GM12891 (cell line): ENCODE data around the gene SMAD2.
A peak's percentile ranks its signal among the peaks of the same experiment; 100 is the strongest.

Experiments
- DNase-seq: peaks from one replicate; pipeline ENCODE4 v3.0.0; 2011; ENCODE audit warnings: low spot score; ENCODE audit not compliant: insufficient read length
- FAIRE-seq: peaks from 2 replicates; lab custom pipeline; 2011; peaks lifted over from hg19 to GRCh38; lab: Jason Lieb, UNC
- PAX5 ChIP-seq: IDR thresholded peaks from 2 replicates; pipeline ENCODE4 v1.6.1; 2011; ENCODE audit warnings: low read length, moderate library complexity, mild to moderate bottlenecking; ENCODE audit not compliant: insufficient read depth, severe bottlenecking
- POLR2A ChIP-seq: IDR thresholded peaks from 2 replicates; pipeline ENCODE4 v1.6.1; 2011; ENCODE audit warnings: low read depth, low read length, control low read depth
- POLR2AphosphoS5 ChIP-seq: IDR thresholded peaks from 2 replicates; pipeline ENCODE4 v1.6.1; 2011; ENCODE audit warnings: low read depth, low read length, control low read depth
- POU2F2 ChIP-seq: IDR thresholded peaks from 2 replicates; pipeline ENCODE4 v1.6.1; 2011; ENCODE audit warnings: low read depth, mild to moderate bottlenecking, control low read depth, low read length, moderate library complexity
- SPI1 ChIP-seq: IDR thresholded peaks from 2 replicates; pipeline ENCODE4 v1.6.1; 2011; ENCODE audit warnings: low read depth, low read length, control low read depth
- TAF1 ChIP-seq: IDR thresholded peaks from 2 replicates; pipeline ENCODE4 v1.6.1; 2011; ENCODE audit warnings: low read depth, low read length, control low read depth

Gene SMAD2

GRCh38 chr18:47883771-47884413 lies 46.6 kb downstream of the SMAD2 start:
- peak; percentile 55 for FAIRE-seq
- no peak for DNase-seq
- no peak for TF ChIP-seq POU2F2
- TF ChIP-seq SPI1, result 0 out of 2 replicates have a peak, but pooled peaks have one; percentile 11
- no peak for TF ChIP-seq TAF1
- TF ChIP-seq POLR2A, result no peak

- no peak for DNase-seq
- FAIRE-seq, result no peak
- TF ChIP-seq POLR2A (no peak), PAX5 (no peak), POLR2AphosphoS5 (no peak), POU2F2 (no peak), TAF1 (no peak)
Measured at GRCh38 chr18:47882641-47883040, 47.8 kb downstream of the SMAD2 start.

GRCh38 chr18:47881752-47882455 lies 48.6 kb downstream of the SMAD2 start:
- no peak for DNase-seq
- TF ChIP-seq PAX5 (no peak), POLR2A (no peak)
- FAIRE-seq, result no peak

GRCh38 chr18:47881042-47881441 lies 49.4 kb downstream of the SMAD2 start:
- DNase-seq (no peak), FAIRE-seq (no peak)
- TF ChIP-seq POU2F2 (no peak), TAF1 (no peak), SPI1 (no peak), POLR2A (no peak), POLR2AphosphoS5 (no peak), PAX5 (no peak)

GRCh38 chr18:47877892-47878291 lies 52.6 kb downstream of the SMAD2 start:
- no peak for TF ChIP-seq SPI1
- no peak for TF ChIP-seq PAX5
- TF ChIP-seq POU2F2, result no peak
- no peak for TF ChIP-seq POLR2AphosphoS5
- no peak for TF ChIP-seq POLR2A
- no peak for TF ChIP-seq TAF1
- DNase-seq (no peak), FAIRE-seq (no peak)

- FAIRE-seq, result no peak
- TF ChIP-seq TAF1, result no peak
- no peak for TF ChIP-seq POLR2A
- no peak for TF ChIP-seq PAX5
- TF ChIP-seq SPI1, result no peak
- no peak for TF ChIP-seq POU2F2
- no peak for TF ChIP-seq POLR2AphosphoS5
- DNase-seq, result no peak
Measured at GRCh38 chr18:47876813-47877212, 53.6 kb downstream of the SMAD2 start.

- FAIRE-seq, result peak; percentile 26
- TF ChIP-seq POU2F2 (no peak), SPI1 (no peak), POLR2AphosphoS5 (no peak), PAX5 (no peak), POLR2A (no peak), TAF1 (no peak)
- DNase-seq, result no peak
Measured at GRCh38 chr18:47873625-47874024, 56.8 kb downstream of the SMAD2 start.

- FAIRE-seq (no peak), DNase-seq (no peak)
- TF ChIP-seq TAF1 (no peak), POU2F2 (no peak), POLR2A (no peak), PAX5 (no peak), POLR2AphosphoS5 (no peak), SPI1 (no peak)
Measured at GRCh38 chr18:47872426-47872825, 58.0 kb downstream of the SMAD2 start.

- no peak for TF ChIP-seq TAF1
- no peak for TF ChIP-seq POLR2A
- DNase-seq (no peak), FAIRE-seq (peak; percentile 5)
Measured at GRCh38 chr18:47871288-47871687, 59.2 kb downstream of the SMAD2 start.

- FAIRE-seq, result peak; percentile 70
- TF ChIP-seq SPI1, result no peak
- no peak for TF ChIP-seq PAX5
- no peak for TF ChIP-seq POU2F2
- TF ChIP-seq POLR2AphosphoS5, result no peak
- no peak for TF ChIP-seq POLR2A
- no peak for TF ChIP-seq TAF1
- DNase-seq, result no peak
Measured at GRCh38 chr18:47870605-47871004, 59.9 kb downstream of the SMAD2 start.
